ENCODE data around the gene SLC33A1.

SLC33A1 gene

DNA sequence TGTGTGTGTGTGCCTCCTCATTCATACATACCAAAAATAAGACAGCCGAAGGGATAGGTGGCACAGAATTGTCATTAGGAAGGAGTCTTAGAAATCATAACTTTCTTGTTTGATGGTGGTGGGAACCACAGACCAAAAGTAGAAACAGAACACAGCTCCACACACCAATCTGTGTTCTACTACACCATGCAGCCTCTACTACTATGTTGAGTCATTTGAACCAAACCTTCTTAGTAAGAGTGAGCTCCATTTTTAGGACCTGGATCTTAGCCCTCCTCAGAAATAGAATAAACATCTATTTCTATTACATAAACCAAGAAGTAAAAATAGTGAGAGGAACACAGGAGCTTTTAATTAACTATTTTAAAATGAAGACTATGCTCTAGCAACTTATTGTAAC lies 81.4 kb downstream of the SLC33A1 start:
- no peak overlapping the region for H3K9ac ChIP-seq
- H3K4me2 ChIP-seq = no peak overlapping the region
- H3K36me3 ChIP-seq = peaks cover 8% of the 10 kb centered on the region
- TF ChIP-seq Cebpa-rat (IDR thresholded peaks at IDR 0.05) = no peak
- peaks cover 2% of the 10 kb centered on the region; the same call in 1 of the 2 replicates for H3K4me1 ChIP-seq
- H3K9me3 ChIP-seq = peaks cover 22% of the 10 kb centered on the region
- H3K27me3 ChIP-seq = no peaks in the 10 kb centered on the region
- no peak overlapping the region for H3K4me3 ChIP-seq
- no peaks in the 10 kb centered on the region for H4K20me1 ChIP-seq
- no peak overlapping the region for H3K27ac ChIP-seq

DNA sequence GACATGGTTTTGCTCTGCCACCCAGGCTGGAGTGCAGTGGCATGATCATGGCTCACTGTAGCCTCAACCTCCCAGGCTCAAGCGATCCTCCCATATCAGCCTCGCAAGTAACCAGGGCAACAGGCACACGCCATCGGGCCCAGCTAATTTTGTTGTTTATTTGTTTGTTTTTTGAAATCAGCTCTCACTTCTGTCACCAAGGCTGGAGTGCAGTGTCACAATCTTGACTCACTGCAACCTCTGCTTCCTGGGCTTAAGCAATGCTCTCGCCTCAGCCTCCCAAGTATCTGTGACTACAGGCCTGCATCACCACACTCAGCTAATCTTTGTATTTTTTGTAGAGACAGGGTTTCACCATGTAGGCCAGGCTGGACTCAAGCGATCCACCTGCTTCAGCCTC lies 83.1 kb downstream of the SLC33A1 start:
- Histone ChIP-seq H3K27ac (no peak overlapping the region), H4K20me1 (no peaks in the 10 kb centered on the region), H3K9ac (no peak overlapping the region), H3K9me3 (peaks cover 22% of the 10 kb centered on the region), H3K36me3 (peaks cover 8% of the 10 kb centered on the region), H3K27me3 (no peaks in the 10 kb centered on the region), H3K4me2 (no peak overlapping the region), H3K4me3 (no peak overlapping the region), H3K4me1 (no peaks in the 10 kb centered on the region)
- TF ChIP-seq Cebpa-rat (IDR thresholded peaks at IDR 0.05) = no peak
